Measurements from ENCODE around the gene DUOX1.

Gene DUOX1

GRCh38 chr15:45180201-45180600 is 50.4 kb downstream of the DUOX1 start:
- H3K36me3 ChIP-seq (ENCODE audit: insufficient read depth, low read length), result peaks cover 31% of the 10 kb centered on the region
- H2AFZ ChIP-seq (ENCODE audit: low read depth, low read length), result no peak overlapping the region
- H3K27me3 ChIP-seq (ENCODE audit: insufficient read depth, low read length), result no peaks in the 10 kb centered on the region
- no peaks in the 10 kb centered on the region for H3K9me3 ChIP-seq (ENCODE audit: low read length)
- no peak overlapping the region for H3K4me3 ChIP-seq (ENCODE audit: low read length)
- peaks cover 2% of the 10 kb centered on the region for H3K4me1 ChIP-seq (ENCODE audit: insufficient read depth, low read length)

- Histone ChIP-seq H2AFZ (ENCODE audit: low read depth, low read length) (no peak overlapping the region), H3K4me3 (ENCODE audit: low read length) (no peak overlapping the region), H3K36me3 (ENCODE audit: insufficient read depth, low read length) (peaks cover 28% of the 10 kb centered on the region), H3K27me3 (ENCODE audit: insufficient read depth, low read length) (no peaks in the 10 kb centered on the region), H3K4me1 (ENCODE audit: insufficient read depth, low read length) (peaks cover 8% of the 10 kb centered on the region), H3K9me3 (ENCODE audit: low read length) (no peaks in the 10 kb centered on the region)
Observed at GRCh38 chr15:45180648-45181436, 51.0 kb downstream of the DUOX1 start.

- Histone ChIP-seq H3K27me3 (ENCODE audit: insufficient read depth, low read length) (no peaks in the 10 kb centered on the region), H3K4me3 (ENCODE audit: low read length) (no peak overlapping the region)
Observed at GRCh38 chr15:45181491-45182285, 51.9 kb downstream of the DUOX1 start.

GRCh38 chr15:45182996-45183395 is 53.2 kb downstream of the DUOX1 start:
- Histone ChIP-seq H3K4me1 (ENCODE audit: insufficient read depth, low read length) (peaks cover 19% of the 10 kb centered on the region), H2AFZ (ENCODE audit: low read depth, low read length) (no peak overlapping the region), H3K9me3 (ENCODE audit: low read length) (no peaks in the 10 kb centered on the region), H3K4me3 (ENCODE audit: low read length) (no peak overlapping the region), H3K27me3 (ENCODE audit: insufficient read depth, low read length) (no peaks in the 10 kb centered on the region), H3K36me3 (ENCODE audit: insufficient read depth, low read length) (peaks cover 8% of the 10 kb centered on the region)

More at GRCh38 chr15:45181491-45182285, 51.9 kb downstream of the DUOX1 start:
- no peak overlapping the region for H2AFZ ChIP-seq (ENCODE audit: low read depth, low read length)
- peaks cover 20% of the 10 kb centered on the region for H3K36me3 ChIP-seq (ENCODE audit: insufficient read depth, low read length)
- peaks cover 17% of the 10 kb centered on the region for H3K4me1 ChIP-seq (ENCODE audit: insufficient read depth, low read length)
- no peaks in the 10 kb centered on the region for H3K9me3 ChIP-seq (ENCODE audit: low read length)

GRCh38 chr15:45183511-45183910 is 53.7 kb downstream of the DUOX1 start:
- peaks cover 19% of the 10 kb centered on the region for H3K4me1 ChIP-seq (ENCODE audit: insufficient read depth, low read length)
- no peaks in the 10 kb centered on the region for H3K9me3 ChIP-seq (ENCODE audit: low read length)
- H3K36me3 ChIP-seq (ENCODE audit: insufficient read depth, low read length), result peaks cover 4% of the 10 kb centered on the region
- no peak overlapping the region for H3K4me3 ChIP-seq (ENCODE audit: low read length)
- no peaks in the 10 kb centered on the region for H3K27me3 ChIP-seq (ENCODE audit: insufficient read depth, low read length)
- no peak overlapping the region for H2AFZ ChIP-seq (ENCODE audit: low read depth, low read length)

- H3K9me3 ChIP-seq (ENCODE audit: low read length), result no peaks in the 10 kb centered on the region
- H3K27me3 ChIP-seq (ENCODE audit: insufficient read depth, low read length), result no peaks in the 10 kb centered on the region
- H3K4me3 ChIP-seq (ENCODE audit: low read length), result no peak overlapping the region
- no peak overlapping the region for H2AFZ ChIP-seq (ENCODE audit: low read depth, low read length)
- H3K4me1 ChIP-seq (ENCODE audit: insufficient read depth, low read length), result peaks cover 19% of the 10 kb centered on the region
- peaks cover 4% of the 10 kb centered on the region for H3K36me3 ChIP-seq (ENCODE audit: insufficient read depth, low read length)
Observed at GRCh38 chr15:45184562-45185041, 54.8 kb downstream of the DUOX1 start.

GRCh38 chr15:45185069-45185779 is 55.4 kb downstream of the DUOX1 start:
- Histone ChIP-seq H3K27me3 (ENCODE audit: insufficient read depth, low read length) (no peaks in the 10 kb centered on the region), H3K4me3 (ENCODE audit: low read length) (no peak overlapping the region), H2AFZ (ENCODE audit: low read depth, low read length) (no peak overlapping the region), H3K4me1 (ENCODE audit: insufficient read depth, low read length) (peaks cover 19% of the 10 kb centered on the region), H3K9me3 (ENCODE audit: low read length) (no peaks in the 10 kb centered on the region), H3K36me3 (ENCODE audit: insufficient read depth, low read length) (peaks cover 4% of the 10 kb centered on the region)

GRCh38 chr15:45185903-45186770 is 56.3 kb downstream of the DUOX1 start:
- Histone ChIP-seq H3K36me3 (ENCODE audit: insufficient read depth, low read length) (no peaks in the 10 kb centered on the region), H3K4me3 (ENCODE audit: low read length) (peak overlapping the region; percentile 73), H3K4me1 (ENCODE audit: insufficient read depth, low read length) (peaks cover 19% of the 10 kb centered on the region), H2AFZ (ENCODE audit: low read depth, low read length) (no peak overlapping the region), H3K27me3 (ENCODE audit: insufficient read depth, low read length) (no peaks in the 10 kb centered on the region), H3K9me3 (ENCODE audit: low read length) (no peaks in the 10 kb centered on the region)

- Histone ChIP-seq H3K4me1 (ENCODE audit: insufficient read depth, low read length) (peaks cover 19% of the 10 kb centered on the region), H2AFZ (ENCODE audit: low read depth, low read length) (no peak overlapping the region), H3K9me3 (ENCODE audit: low read length) (no peaks in the 10 kb centered on the region), H3K27me3 (ENCODE audit: insufficient read depth, low read length) (no peaks in the 10 kb centered on the region), H3K36me3 (ENCODE audit: insufficient read depth, low read length) (no peaks in the 10 kb centered on the region), H3K4me3 (ENCODE audit: low read length) (peak overlapping the region; percentile 73)
Observed at GRCh38 chr15:45186771-45187577, 57.2 kb downstream of the DUOX1 start.

GRCh38 chr15:45187578-45187893 is 57.7 kb downstream of the DUOX1 start:
- Histone ChIP-seq H3K4me3 (ENCODE audit: low read length) (peak overlapping the region; percentile 73), H3K27me3 (ENCODE audit: insufficient read depth, low read length) (no peaks in the 10 kb centered on the region), H3K36me3 (ENCODE audit: insufficient read depth, low read length) (no peaks in the 10 kb centered on the region)

GRCh38 chr15:45187894-45188830 is 58.4 kb downstream of the DUOX1 start, which contains the start of gene SHF:
Gene SHF, minus strand, starts transcription at chr15:45187966. Its CDS starts 15 bp downstream, at chr15:45187951.
- Histone ChIP-seq H2AFZ (ENCODE audit: low read depth, low read length) (peak within 1 kb of the TSS; percentile 56), H3K4me3 (ENCODE audit: low read length) (peak within 1 kb of the TSS; percentile 73), H3K27me3 (ENCODE audit: insufficient read depth, low read length) (no peaks in the 10 kb centered on the region), H3K9me3 (ENCODE audit: low read length) (no peaks in the 10 kb centered on the region), H3K4me1 (ENCODE audit: insufficient read depth, low read length) (peaks cover 19% of the 10 kb centered on the region), H3K36me3 (ENCODE audit: insufficient read depth, low read length) (no peaks in the 10 kb centered on the region)

More at GRCh38 chr15:45187578-45187893, 57.7 kb downstream of the DUOX1 start:
- H3K9me3 ChIP-seq (ENCODE audit: low read length), result no peaks in the 10 kb centered on the region
- H2AFZ ChIP-seq (ENCODE audit: low read depth, low read length), result no peak overlapping the region
- peaks cover 19% of the 10 kb centered on the region for H3K4me1 ChIP-seq (ENCODE audit: insufficient read depth, low read length)
